Type B pancreatic cell (in vitro differentiated cells): ENCODE measurements around the gene TRIL. TPM values are rescaled to one million over a fixed set of nuclear protein-coding genes. Genes with fewer than 3 reads are reported as not detected.

Source experiments
- DNase-seq: peaks from one replicate; pipeline ENCODE4 v3.0.0; 2021; ENCODE audit warnings: mixed read lengths; ENCODE audit not compliant: unreplicated experiment; ENCODE audit errors: extremely low spot score
- H3K27ac Mint-ChIP-seq: 2 replicates; pipeline ENCODE4 v1.8.0; 2021; ENCODE audit warnings: mild to moderate bottlenecking, mixed read lengths
- H3K27me3 Mint-ChIP-seq: 2 replicates; pipeline ENCODE4 v1.8.0; 2021; ENCODE audit warnings: mixed read lengths
- H3K36me3 Mint-ChIP-seq: 2 replicates; pipeline ENCODE4 v1.8.0; 2021; ENCODE audit warnings: mixed read lengths
- H3K4me1 Mint-ChIP-seq: one replicate; pipeline ENCODE4 v1.8.0; 2021; ENCODE audit warnings: mixed read lengths; ENCODE audit not compliant: unreplicated experiment
- H3K4me3 Mint-ChIP-seq: 2 replicates; pipeline ENCODE4 v1.8.0; 2021; ENCODE audit warnings: mild to moderate bottlenecking, mixed read lengths
- H3K9me3 Mint-ChIP-seq: 2 replicates; pipeline ENCODE4 v1.8.0; 2021; ENCODE audit warnings: mixed read lengths
- CTCF ChIP-seq: fragments of 200-600 bp; sonication (generic); conservative IDR thresholded peaks from 2 replicates; pipeline ENCODE4 v1.5.0; 2021; ENCODE audit warnings: antibody characterized with exemption, mild to moderate bottlenecking
- total RNA-seq: library from RNA; stranded (reverse); gene quantifications from 2 replicates; pipeline ENCODE4 v1.2.1, GENCODE V29; 2021; ENCODE audit warnings: low replicate concordance

The TRIL gene
- total RNA-seq, 1 donor from 2014 or later = 42.9 TPM

GRCh38 chr7:28920424-28920823, 37.7 kb downstream of the TRIL start:
- Mint-ChIP-seq H3K4me3 (no peak overlapping the region), H3K36me3 (no peaks in the 10 kb centered on the region)

DNA sequence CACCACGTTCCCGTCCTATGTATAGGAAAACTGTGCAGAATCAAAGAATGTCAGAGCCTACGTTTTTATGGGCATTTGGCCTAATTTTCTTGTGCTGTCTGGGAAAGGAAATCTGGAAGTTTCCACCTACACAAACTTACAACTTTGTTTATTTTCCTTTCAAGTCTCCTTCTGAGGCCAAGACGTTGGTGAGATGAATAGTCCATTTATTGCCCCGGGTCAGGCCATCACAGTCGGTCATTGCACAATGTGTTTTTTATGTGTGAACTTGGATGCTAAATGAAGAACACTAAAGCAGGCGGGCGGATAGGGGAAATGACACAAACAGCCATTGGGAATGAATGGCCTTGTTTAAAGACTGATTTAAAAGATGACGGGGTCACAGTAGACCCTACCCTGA, 38.6 kb downstream of the TRIL start:
- Mint-ChIP-seq H3K9me3 (no peaks in the 10 kb centered on the region), H3K27ac (no peak overlapping the region), H3K4me1 (peaks cover 26% of the 10 kb centered on the region), H3K4me3 (no peak overlapping the region), H3K27me3 (peaks cover 3% of the 10 kb centered on the region), H3K36me3 (no peaks in the 10 kb centered on the region)
- no peak for DNase-seq
- TF ChIP-seq CTCF = no peak

More at GRCh38 chr7:28920424-28920823, 37.7 kb downstream of the TRIL start:
- no peak for DNase-seq
- no peak for TF ChIP-seq CTCF
- Mint-ChIP-seq H3K9me3 (no peaks in the 10 kb centered on the region), H3K4me1 (peaks cover 26% of the 10 kb centered on the region), H3K27me3 (peaks cover 10% of the 10 kb centered on the region), H3K27ac (no peak overlapping the region)

- no peak for DNase-seq
- no peaks in the 10 kb centered on the region for H3K27me3 Mint-ChIP-seq
- no peak overlapping the region for H3K4me3 Mint-ChIP-seq
- H3K36me3 Mint-ChIP-seq = no peaks in the 10 kb centered on the region
- H3K4me1 Mint-ChIP-seq = peaks cover 18% of the 10 kb centered on the region
- TF ChIP-seq CTCF = no peak
- no peak overlapping the region for H3K27ac Mint-ChIP-seq
- H3K9me3 Mint-ChIP-seq = peaks cover 8% of the 10 kb centered on the region
Measured at GRCh38 chr7:28908775-28909174, 49.4 kb downstream of the TRIL start.

DNA sequence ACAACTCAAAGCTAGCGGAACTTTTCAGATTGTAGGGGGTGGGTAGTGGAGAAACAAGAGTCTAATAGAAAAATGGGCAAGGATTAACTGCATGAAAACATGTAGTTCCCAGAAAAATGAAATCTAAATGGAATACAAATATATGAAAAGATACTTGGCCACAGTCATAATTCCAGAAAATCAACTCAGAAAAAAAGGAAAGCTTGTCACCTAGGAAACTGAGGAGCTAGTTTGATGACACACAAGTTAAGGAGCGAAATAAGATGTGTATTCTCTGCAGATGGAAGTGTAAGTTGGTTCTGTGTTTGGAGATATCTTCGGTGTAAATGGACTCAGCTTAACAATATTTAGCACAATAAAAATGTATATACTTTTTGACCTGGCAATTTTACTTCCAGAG, 52.7 kb downstream of the TRIL start:
- H3K27ac Mint-ChIP-seq = no peak overlapping the region
- no peaks in the 10 kb centered on the region for H3K9me3 Mint-ChIP-seq
- no peak overlapping the region for H3K4me3 Mint-ChIP-seq
- H3K4me1 Mint-ChIP-seq = peaks cover 25% of the 10 kb centered on the region
- DNase-seq = no peak
- H3K36me3 Mint-ChIP-seq = no peaks in the 10 kb centered on the region
- no peaks in the 10 kb centered on the region for H3K27me3 Mint-ChIP-seq
- no peak for TF ChIP-seq CTCF

DNA sequence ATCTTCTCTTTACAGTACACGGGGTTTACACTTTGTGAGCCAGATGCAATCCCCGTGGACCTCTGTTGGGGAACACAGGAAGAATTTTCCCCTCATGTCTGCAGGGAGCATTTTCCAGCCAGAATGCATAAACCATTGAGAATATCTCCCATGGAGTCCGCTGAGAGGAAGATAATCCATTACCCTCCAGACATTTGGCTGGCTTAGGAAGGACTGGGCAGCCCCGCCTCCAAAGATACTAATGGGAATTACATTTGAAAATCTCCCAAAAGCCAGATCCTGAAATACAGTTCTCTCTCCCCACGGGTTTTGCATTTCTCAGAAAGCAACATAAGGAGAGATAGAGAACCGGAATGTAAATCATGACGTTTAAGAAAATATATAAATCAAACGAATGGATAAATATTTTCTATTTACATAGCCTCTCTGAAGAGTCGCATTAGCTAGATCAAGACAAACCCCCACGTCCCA, 53.5 kb downstream of the TRIL start:
- H3K27ac Mint-ChIP-seq = peak overlapping the region; percentile 38

More for the DNA sequence above, 53.5 kb downstream of the TRIL start:
- TF ChIP-seq CTCF = no peak
- no peaks in the 10 kb centered on the region for H3K9me3 Mint-ChIP-seq
- H3K4me1 Mint-ChIP-seq = peaks cover 25% of the 10 kb centered on the region
- DNase-seq = no peak
- peaks cover 4% of the 10 kb centered on the region for H3K27me3 Mint-ChIP-seq
- no peaks in the 10 kb centered on the region for H3K36me3 Mint-ChIP-seq
- H3K4me3 Mint-ChIP-seq = peak overlapping the region; percentile 55
